BJ (cell line): ENCODE measurements around the gene DCAF11. TPM values are rescaled to one million over a fixed set of nuclear protein-coding genes. Genes with fewer than 3 reads are reported as not detected.

Experiments used
- CTCF ChIA-PET: fragments of 350-600 bp; formaldehyde crosslinking; extraction: SDS; loops from one replicate; lab custom pipeline; 2021; ENCODE audit warnings: antibody characterized with exemption, inconsistent platforms; lab: Yijun Ruan, JAX
- POLR2A ChIA-PET: fragments of 300-600 bp; sonication (Branson Sonifier 250); formaldehyde crosslinking; extraction: SDS; loops from one replicate; lab custom pipeline; 2021; ENCODE audit warnings: antibody characterized with exemption; lab: Charles Lee
- DNase-seq: peaks from one replicate; pipeline ENCODE4 v3.0.0-alpha.2; 2011; ENCODE audit warnings: low read depth
- H3K27me3 ChIP-seq: 2 replicates; pipeline ENCODE4 v1.6.0; 2011; ENCODE audit warnings: low read length; ENCODE audit not compliant: control insufficient read depth, insufficient read depth
- H3K36me3 ChIP-seq: 2 replicates; pipeline ENCODE4 v1.5.1; 2011; ENCODE audit warnings: low read length; ENCODE audit not compliant: control insufficient read depth, insufficient read depth
- H3K4me3 ChIP-seq: 2 replicates; pipeline ENCODE4 v1.5.1; 2011; ENCODE audit warnings: low read depth, mild to moderate bottlenecking, control low read depth, low read length
- CTCF ChIP-seq: IDR thresholded peaks from 2 replicates; pipeline ENCODE4 v1.5.1; 2011; ENCODE audit warnings: low read depth, mild to moderate bottlenecking, control low read depth, inconsistent platforms, low read length, moderate library complexity; ENCODE audit not compliant: insufficient read depth
- polyA plus RNA-seq: library from polyadenylated mRNA; depleted of rRNA; stranded (reverse); fragments of >200 nt; gene quantifications from 2 replicates; pipeline ENCODE4 v1.2.3, GENCODE V29; 2011

The DCAF11 gene
- polyA plus RNA-seq, 1 experiment, result 50.0 TPM

GRCh38 chr14:24131549-24131966 is 17.0 kb downstream of the DCAF11 start:
- no peaks in the 10 kb centered on the region for H3K27me3 ChIP-seq
- DNase-seq, result no peak
- no peak overlapping the region for H3K4me3 ChIP-seq
- no peak for TF ChIP-seq CTCF
- H3K36me3 ChIP-seq, result no peaks in the 10 kb centered on the region
- POLR2A ChIA-PET, result no interaction called here
- CTCF ChIA-PET, result no interaction called here

- no peaks in the 10 kb centered on the region for H3K27me3 ChIP-seq
- CTCF ChIA-PET, result interaction anchor here (0.5 to 1.3 kb wide), 3 partner anchors 14 to 147 kb away, joined by 3 to 4 read pairs (median 3); no protein-coding TSS in a partner anchor
- POLR2A ChIA-PET, result no interaction called here
- H3K36me3 ChIP-seq, result no peaks in the 10 kb centered on the region
- TF ChIP-seq CTCF, result no peak
- no peak overlapping the region for H3K4me3 ChIP-seq
- DNase-seq, result no peak
These were observed 17.6 kb downstream of the DCAF11 start for GRCh38 chr14:24132061-24132685.

GRCh38 chr14:24132976-24133375 is 18.4 kb downstream of the DCAF11 start:
- CTCF ChIA-PET, result interaction anchor here (0.6 to 1.3 kb wide), 3 partner anchors 14 to 53 kb away, joined by 3 to 4 read pairs (median 3); no protein-coding TSS in a partner anchor
- Histone ChIP-seq H3K36me3 (peaks cover 5% of the 10 kb centered on the region), H3K4me3 (no peak overlapping the region), H3K27me3 (no peaks in the 10 kb centered on the region)
- POLR2A ChIA-PET, result no interaction called here
- no peak for DNase-seq
- TF ChIP-seq CTCF, result no peak

GRCh38 chr14:24133735-24134134 is 19.2 kb downstream of the DCAF11 start:
- POLR2A ChIA-PET, result no interaction called here

GRCh38 chr14:24135584-24135833 is 20.9 kb downstream of the DCAF11 start:
- no peak for TF ChIP-seq CTCF
- POLR2A ChIA-PET, result interaction anchor here (0.6 to 1.3 kb wide), 3 partner anchors 11 to 774 kb away, joined by 3 to 6 read pairs (median 4); partner anchors contain the start of gene PSME2
- Histone ChIP-seq H3K27me3 (no peaks in the 10 kb centered on the region), H3K36me3 (peaks cover 20% of the 10 kb centered on the region), H3K4me3 (peak overlapping the region; percentile 86)
- no peak for DNase-seq
- CTCF ChIA-PET, result interaction anchor here (1.0 to 3.3 kb wide), 7 partner anchors 9 to 172 kb away, joined by 3 to 16 read pairs (median 4); partner anchors contain the start of genes CIDEB, IPO4 and IRF9

More at GRCh38 chr14:24133735-24134134, 19.2 kb downstream of the DCAF11 start:
- Histone ChIP-seq H3K36me3 (peaks cover 13% of the 10 kb centered on the region), H3K4me3 (no peak overlapping the region), H3K27me3 (no peaks in the 10 kb centered on the region)
- CTCF ChIA-PET, result interaction anchor here (1.0 to 1.7 kb wide), 3 partner anchors 15 to 76 kb away, joined by 3 to 4 read pairs (median 4); no protein-coding TSS in a partner anchor
- no peak for DNase-seq
- no peak for TF ChIP-seq CTCF
